GM23338 (cell line): ENCODE measurements around the gene ARMH4. TPM values are rescaled to one million over a fixed set of nuclear protein-coding genes. Genes with fewer than 3 reads are reported as not detected.

Experiments used
- ATAC-seq: fragments of 200-7000 bp; cut with Tn5 transposase; 3 replicates; pipeline ENCODE4 v1.9.1; 2020
- DNase-seq: peaks from one replicate; pipeline ENCODE4 v3.0.0-alpha.2; 2015; ENCODE audit warnings: low spot score
- H2AFZ ChIP-seq: fragments of 200-600 bp; sonication (generic); 2 replicates; pipeline ENCODE4 v1.8.0; 2016; ENCODE audit warnings: antibody characterized with exemption, mild to moderate bottlenecking, moderate library complexity
- H3F3A ChIP-seq: fragments of 200-600 bp; sonication (generic); replicated peaks from 2 replicates; pipeline ENCODE4 v1.8.0; 2017; ENCODE audit warnings: antibody characterized with exemption, mixed run types, low read depth
- H3K27ac ChIP-seq: fragments of 200-600 bp; sonication (generic); 2 replicates; pipeline ENCODE4 v1.6.1; 2016; ENCODE audit warnings: low read depth
- H3K27me3 ChIP-seq: fragments of 200-600 bp; sonication (generic); 2 replicates; pipeline ENCODE4 v1.8.0; 2016; ENCODE audit warnings: mild to moderate bottlenecking, mixed run types, moderate library complexity; ENCODE audit not compliant: insufficient read depth
- H3K36me3 ChIP-seq: fragments of 200-600 bp; sonication (generic); 2 replicates; pipeline ENCODE4 v1.8.0; 2016; ENCODE audit warnings: mild to moderate bottlenecking; ENCODE audit not compliant: insufficient read depth
- H3K4me1 ChIP-seq: fragments of 200-600 bp; sonication (generic); 2 replicates; pipeline ENCODE4 v1.8.0; 2016; ENCODE audit warnings: mild to moderate bottlenecking, moderate library complexity; ENCODE audit not compliant: insufficient read depth
- H3K4me2 ChIP-seq: fragments of 200-600 bp; sonication (generic); 2 replicates; pipeline ENCODE4 v1.7.1; 2017; ENCODE audit warnings: mixed run types
- H3K4me3 ChIP-seq: fragments of 200-600 bp; sonication (generic); 2 replicates; pipeline ENCODE4 v1.6.1; 2016; ENCODE audit warnings: mixed run types
- H3K79me2 ChIP-seq: fragments of 200-600 bp; sonication (generic); replicated peaks from 2 replicates; pipeline ENCODE4 v1.8.0; 2017; ENCODE audit warnings: mild to moderate bottlenecking; ENCODE audit not compliant: insufficient read depth
- H3K9me2 ChIP-seq: fragments of 200-600 bp; sonication (generic); 2 replicates; pipeline ENCODE4 v1.8.0; 2017; ENCODE audit not compliant: insufficient read depth
- H4K20me1 ChIP-seq: fragments of 200-600 bp; sonication (generic); replicated peaks from 2 replicates; pipeline ENCODE4 v1.8.0; 2017; ENCODE audit warnings: mild to moderate bottlenecking; ENCODE audit not compliant: insufficient read depth
- H3K27ac Mint-ChIP-seq: 2 replicates; pipeline ENCODE4 v1.8.0; 2020; ENCODE audit warnings: inconsistent platforms, mild to moderate bottlenecking, moderate library complexity, mixed read lengths
- H3K27me3 Mint-ChIP-seq: 3 replicates; pipeline ENCODE4 v1.8.0; 2022; ENCODE audit warnings: low read depth, mild to moderate bottlenecking, moderate library complexity, mixed read lengths, inconsistent platforms; ENCODE audit not compliant: insufficient read depth, poor library complexity
- H3K36me3 Mint-ChIP-seq: 3 replicates; pipeline ENCODE4 v1.8.0; 2021; ENCODE audit warnings: low read depth, mild to moderate bottlenecking, inconsistent platforms, moderate library complexity, mixed read lengths
- H3K4me1 Mint-ChIP-seq: 3 replicates; pipeline ENCODE4 v1.8.0; 2020; ENCODE audit warnings: mild to moderate bottlenecking, inconsistent platforms, mixed read lengths
- H3K4me3 Mint-ChIP-seq: 3 replicates; pipeline ENCODE4 v1.8.0; 2021; ENCODE audit warnings: moderate library complexity, mild to moderate bottlenecking, inconsistent platforms, mixed read lengths
- H3K9me3 Mint-ChIP-seq: 3 replicates; pipeline ENCODE4 v1.8.0; 2020; ENCODE audit warnings: moderate library complexity, mild to moderate bottlenecking, inconsistent platforms, mixed read lengths
- ETS1 ChIP-seq: IDR thresholded peaks from 2 replicates; pipeline ENCODE4 v1.6.1; 2016; ENCODE audit warnings: antibody characterized with exemption
- EZH2 ChIP-seq: fragments of 200-600 bp; sonication (generic); IDR thresholded peaks from one replicate; pipeline ENCODE4 v1.8.0; 2017; ENCODE audit warnings: antibody characterized with exemption, mild to moderate bottlenecking, low read depth; ENCODE audit not compliant: unreplicated experiment
- EZH2phosphoT487 ChIP-seq: fragments of 200-600 bp; sonication (generic); IDR thresholded peaks from one replicate; pipeline ENCODE4 v1.8.1; 2018; ENCODE audit warnings: antibody characterized with exemption; ENCODE audit not compliant: unreplicated experiment
- NANOG ChIP-seq: IDR thresholded peaks from 2 replicates; pipeline ENCODE4 v1.6.1; 2016; ENCODE audit warnings: antibody characterized with exemption, borderline replicate concordance
- REST ChIP-seq: IDR thresholded peaks from one replicate; pipeline ENCODE4 v1.6.1; 2018; ENCODE audit warnings: antibody characterized with exemption; ENCODE audit not compliant: unreplicated experiment
- STAT1 ChIP-seq: IDR thresholded peaks from one replicate; pipeline ENCODE4 v1.6.1; 2016; ENCODE audit warnings: antibody characterized with exemption; ENCODE audit not compliant: unreplicated experiment
- ZNF331 ChIP-seq: fragments of 250-450 bp; sonication (Bioruptor Pico); IDR thresholded peaks from 2 replicates; pipeline ENCODE4 v1.5.0; 2020; ENCODE audit warnings: low read depth, mild to moderate bottlenecking, moderate library complexity
- ZNF462 ChIP-seq: fragments of 250-450 bp; sonication (Bioruptor Pico); IDR thresholded peaks from 2 replicates; pipeline ENCODE4 v1.5.0; 2020; ENCODE audit warnings: mild to moderate bottlenecking, moderate library complexity
- polyA plus RNA-seq: library from polyadenylated mRNA; unstranded; fragments of >200 nt; fragmentation: Nextera tagmentation; extraction: Ambion mirVana; gene quantifications from 2 replicates; pipeline ENCODE4 v1.2.1, GENCODE V29; 2016
- total RNA-seq: library from RNA; depleted of rRNA; stranded (reverse); fragments of >200 nt; shearing (Covaris generic); gene quantifications from 2 replicates; pipeline ENCODE4 v1.2.3, GENCODE V29; 2014

Gene ARMH4
- total and polyA plus RNA-seq, 2 experiments from 2014 or later, result 15.5 to 20.2 TPM

- no peak for TF ChIP-seq ZNF462 (CRISPR knock-in tag)
- no peak for TF ChIP-seq REST
Measured at GRCh38 chr14:57981817-57982560, 170.0 kb downstream of the ARMH4 start (continued).

GRCh38 chr14:57979376-57980048 lies 172.5 kb downstream of the ARMH4 start:
- H3K27me3 ChIP-seq, result no peaks in the 10 kb centered on the region
- DNase-seq (no peak), ATAC-seq (no peak)
- H3K4me2 ChIP-seq, result no peak overlapping the region
- peak overlapping the region; percentile 59; the same call in 1 of the 2 replicates for H2AFZ ChIP-seq
- no peak overlapping the region for H3K27ac Mint-ChIP-seq
- no peak overlapping the region for H3K4me3 ChIP-seq
- no peaks in the 10 kb centered on the region for H3K36me3 ChIP-seq
- H3K79me2 ChIP-seq, result no peaks in the 10 kb centered on the region
- no peak overlapping the region for H3K4me3 Mint-ChIP-seq
- peaks cover 10% of the 10 kb centered on the region for H3K4me1 Mint-ChIP-seq
- no peaks in the 10 kb centered on the region for H3F3A ChIP-seq
- no peaks in the 10 kb centered on the region for H4K20me1 ChIP-seq
- H3K27ac ChIP-seq, result no peak overlapping the region
- peaks cover 1% of the 10 kb centered on the region for H3K27me3 Mint-ChIP-seq
- H3K9me3 Mint-ChIP-seq, result no peaks in the 10 kb centered on the region; the same call in 2 of the 3 replicates
- peaks cover 7% of the 10 kb centered on the region; the same call in 1 of the 2 replicates for H3K4me1 ChIP-seq
- H3K9me2 ChIP-seq, result peaks cover 21% of the 10 kb centered on the region
- no peaks in the 10 kb centered on the region for H3K36me3 Mint-ChIP-seq
- TF ChIP-seq ZNF331 (CRISPR knock-in tag), result no peak
- TF ChIP-seq NANOG, result no peak
- no peak for TF ChIP-seq EZH2phosphoT487
- TF ChIP-seq ETS1, result no peak
- no peak for TF ChIP-seq EZH2
- TF ChIP-seq REST, result no peak
- TF ChIP-seq STAT1, result no peak
